K562 (cell line): ENCODE data around the gene DAPK1. TPM values are rescaled to one million over a fixed set of nuclear protein-coding genes. Genes with fewer than 3 reads are reported as not detected.

Source experiments
- ARNT ChIP-seq, 2 experiments: fragments of 450-650 bp; IDR thresholded peaks; 2 replicates each; pipeline ENCODE4 v1.6.1; 2016; ENCODE audit warnings: mild to moderate bottlenecking in 1 of 2
- ELF4 ChIP-seq: fragments of 450-650 bp; formaldehyde crosslinking; IDR thresholded peaks from 2 replicates; pipeline ENCODE4 v1.4.0; 2022; ENCODE audit warnings: missing genetic modification characterization
- KLF10 ChIP-seq: fragments of 250-450 bp; sonication (Bioruptor Pico); IDR thresholded peaks from 2 replicates; pipeline ENCODE4 v1.6.1; 2021; ENCODE audit warnings: matching md5 sums
- MBD1 ChIP-seq: fragments of 250-450 bp; sonication (Bioruptor Pico); IDR thresholded peaks from 2 replicates; pipeline ENCODE4 v1.8.0; 2022; ENCODE audit warnings: inconsistent platforms
- NR4A1 ChIP-seq, 2 experiments: fragments of 250-450 bp in 1 of 2; fragments of 450-650 bp in 1 of 2; sonication (Bioruptor Pico) in 1 of 2; IDR thresholded peaks; 2 replicates each; pipeline versions ENCODE4 v1.4.0 to v1.6.1; 2016 to 2020; ENCODE audit warnings: mild to moderate bottlenecking in 2 of 2, missing compliant biosample characterization in 1 of 2, missing genetic modification characterization in 1 of 2, moderate library complexity in 1 of 2
- RBFOX2 ChIP-seq: fragments of 200-400 bp; formaldehyde crosslinking; IDR thresholded peaks from 2 replicates; pipeline ENCODE4 v1.6.1; 2017; ENCODE audit warnings: low read depth, mild to moderate bottlenecking, low read length, moderate library complexity
- REST ChIP-seq, 2 experiments: fragments of 450-650 bp; formaldehyde crosslinking in 1 of 2; IDR thresholded peaks; 2 replicates each; pipeline versions ENCODE4 v1.4.0 to v1.6.1; 2014 to 2020; ENCODE audit warnings: mild to moderate bottlenecking in 2 of 2, borderline replicate concordance in 1 of 2, low read depth in 1 of 2
- RFX1 ChIP-seq: fragments of 450-650 bp; IDR thresholded peaks from 2 replicates; pipeline ENCODE4 v1.6.1; 2016; ENCODE audit warnings: mild to moderate bottlenecking, moderate library complexity
- SMAD4 ChIP-seq: fragments of 250-450 bp; sonication (Bioruptor Pico); conservative IDR thresholded peaks from 2 replicates; pipeline ENCODE4 v1.8.0; 2021; ENCODE audit warnings: inconsistent platforms, mild to moderate bottlenecking, moderate library complexity
- THRA ChIP-seq: fragments of 450-650 bp; IDR thresholded peaks from 2 replicates; pipeline ENCODE4 v1.6.1; 2017; ENCODE audit warnings: mild to moderate bottlenecking, moderate library complexity
- WHSC1 ChIP-seq: IDR thresholded peaks from one replicate; pipeline ENCODE4 v1.6.1; 2012; ENCODE audit warnings: low read length, control low read depth, inconsistent platforms
- ZNF232 ChIP-seq: sonication (generic); formaldehyde crosslinking; IDR thresholded peaks from 2 replicates; pipeline ENCODE4 v1.8.0; 2022; ENCODE audit warnings: mild to moderate bottlenecking, missing genetic modification reagents
- ZNF263 ChIP-seq: sonication (generic); formaldehyde crosslinking; IDR thresholded peaks from 2 replicates; pipeline ENCODE4 v1.8.0; 2022; ENCODE audit warnings: mild to moderate bottlenecking, missing genetic modification reagents, borderline replicate concordance
- ZNF274 ChIP-seq: IDR thresholded peaks from 2 replicates; pipeline ENCODE4 v1.6.1; 2011; ENCODE audit warnings: low read depth, mild to moderate bottlenecking, low read length, moderate library complexity, borderline replicate concordance
- ZNF695 ChIP-seq: fragments of 450-650 bp; formaldehyde crosslinking; IDR thresholded peaks from 2 replicates; pipeline ENCODE4 v1.4.0; 2020; ENCODE audit warnings: mild to moderate bottlenecking, moderate library complexity
- ZNF707 ChIP-seq: fragments of 250-450 bp; sonication (Bioruptor Pico); conservative IDR thresholded peaks from 2 replicates; pipeline ENCODE4 v1.8.0; 2022; ENCODE audit warnings: inconsistent platforms, mild to moderate bottlenecking, moderate library complexity
- ZNF764 ChIP-seq: fragments of 250-450 bp; sonication (Bioruptor Pico); IDR thresholded peaks from 2 replicates; pipeline ENCODE4 v1.4.0; 2020; ENCODE audit warnings: low read depth, mild to moderate bottlenecking, moderate library complexity
- polyA plus RNA-seq, 8 experiments: library from polyadenylated mRNA; depleted of rRNA in 4 of 8; stranded (reverse) in 5 of 8; unstranded in 3 of 8; fragments of >200 nt; fragmentation: Nextera tagmentation in 2 of 8; fragmentation: Illumina TruSeq in 1 of 8; extraction: Ambion mirVana in 2 of 8; extraction: Trizol in 1 of 8; gene quantifications; 2 replicates each; pipeline versions ENCODE4 v1.2.1 to v1.2.3, GENCODE V29; 2011 to 2014; ENCODE audit warnings: inconsistent platforms in 1 of 8, missing spikeins in 1 of 8
- total RNA-seq, 7 experiments: library from RNA; depleted of rRNA in 6 of 7; stranded (reverse); fragments of >200 nt in 6 of 7; fragmentation: Illumina TruSeq in 2 of 7; extraction: Trizol in 2 of 7; gene quantifications; 2 replicates each; pipeline versions ENCODE4 v1.2.1 to v1.2.3, GENCODE V29; 2011 to 2021; ENCODE audit warnings: low replicate concordance in 1 of 7

Gene DAPK1
- total and polyA plus RNA-seq, 9 of the 15 experiments (the other 6 are each of a cell fraction or from before 2014, with no cell fraction given), result 1.7 to 26.4 (median 15.8) TPM

DNA sequence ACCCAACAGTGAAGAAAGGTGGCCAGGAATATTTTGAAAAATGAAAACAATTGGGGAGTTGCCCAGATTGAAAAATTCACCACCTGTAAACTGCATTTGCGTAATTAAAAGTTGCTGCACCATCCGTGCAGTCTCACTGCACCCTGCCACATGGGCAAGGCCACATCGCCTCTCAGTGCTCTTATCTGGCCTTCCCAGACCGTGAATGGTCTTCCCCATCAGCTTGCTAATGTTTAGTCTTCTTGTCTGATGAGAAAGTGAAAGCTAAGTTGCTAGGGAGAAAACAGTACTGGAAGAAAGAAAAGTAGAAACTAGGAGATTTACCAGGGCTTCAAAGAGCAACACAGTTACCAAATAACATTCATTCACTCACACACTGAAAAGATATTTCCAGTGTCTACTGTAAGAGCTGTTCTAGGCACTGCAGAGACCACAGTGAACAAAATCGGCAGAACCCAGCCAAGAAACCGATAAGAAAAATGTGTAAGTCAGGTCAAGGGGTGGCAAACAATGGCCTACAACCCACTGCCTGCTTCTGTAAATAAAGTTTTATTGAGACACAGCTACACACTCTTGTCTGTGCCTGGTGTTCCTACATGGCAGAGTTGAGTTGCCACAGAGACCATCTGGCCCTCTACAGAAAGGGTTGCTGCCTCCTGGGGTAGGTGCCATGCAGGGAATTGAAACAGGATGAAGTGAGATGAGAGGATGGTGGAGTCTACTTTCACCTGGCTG lies 177.1 kb downstream of the DAPK1 start (continued):
- TF ChIP-seq ZNF263 (CRISPR knock-in tag) (peak; percentile 47; the same call in 1 of the 2 replicates), ARNT (IDR thresholded peaks at IDR 0.05) (0 out of 4 replicates have a peak, but pooled peaks of 1 of the 2 experiments have one; percentile 41), NR4A1 (CRISPR knock-in tag; IDR thresholded peaks at IDR 0.05) (no peak), NR4A1 (tag; IDR thresholded peaks at IDR 0.05) (peak; percentile 48; the same call in 1 of the 2 replicates), ZNF707 (CRISPR knock-in tag) (no peak), THRA (no peak), RFX1 (peak; percentile 39; the same call in 1 of the 2 replicates), SMAD4 (CRISPR knock-in tag) (peak; percentile 80), RBFOX2 (no peak), REST (IDR thresholded peaks at IDR 0.05; ENCODE audit: borderline replicate concordance) (peak; percentile 22; the same call in 1 of the 2 replicates), REST (CRISPR knock-in tag; IDR thresholded peaks at IDR 0.05; ENCODE audit: low read depth) (no peak), ELF4 (CRISPR knock-in tag) (no peak), WHSC1 (no peak), ZNF232 (no peak), ZNF695 (CRISPR knock-in tag) (no peak), MBD1 (CRISPR knock-in tag) (no peak), ZNF764 (CRISPR knock-in tag) (no peak), KLF10 (CRISPR knock-in tag) (no peak), ZNF274 (no peak)
